ENCODE data around the gene CDO1.

The CDO1 gene

DNA sequence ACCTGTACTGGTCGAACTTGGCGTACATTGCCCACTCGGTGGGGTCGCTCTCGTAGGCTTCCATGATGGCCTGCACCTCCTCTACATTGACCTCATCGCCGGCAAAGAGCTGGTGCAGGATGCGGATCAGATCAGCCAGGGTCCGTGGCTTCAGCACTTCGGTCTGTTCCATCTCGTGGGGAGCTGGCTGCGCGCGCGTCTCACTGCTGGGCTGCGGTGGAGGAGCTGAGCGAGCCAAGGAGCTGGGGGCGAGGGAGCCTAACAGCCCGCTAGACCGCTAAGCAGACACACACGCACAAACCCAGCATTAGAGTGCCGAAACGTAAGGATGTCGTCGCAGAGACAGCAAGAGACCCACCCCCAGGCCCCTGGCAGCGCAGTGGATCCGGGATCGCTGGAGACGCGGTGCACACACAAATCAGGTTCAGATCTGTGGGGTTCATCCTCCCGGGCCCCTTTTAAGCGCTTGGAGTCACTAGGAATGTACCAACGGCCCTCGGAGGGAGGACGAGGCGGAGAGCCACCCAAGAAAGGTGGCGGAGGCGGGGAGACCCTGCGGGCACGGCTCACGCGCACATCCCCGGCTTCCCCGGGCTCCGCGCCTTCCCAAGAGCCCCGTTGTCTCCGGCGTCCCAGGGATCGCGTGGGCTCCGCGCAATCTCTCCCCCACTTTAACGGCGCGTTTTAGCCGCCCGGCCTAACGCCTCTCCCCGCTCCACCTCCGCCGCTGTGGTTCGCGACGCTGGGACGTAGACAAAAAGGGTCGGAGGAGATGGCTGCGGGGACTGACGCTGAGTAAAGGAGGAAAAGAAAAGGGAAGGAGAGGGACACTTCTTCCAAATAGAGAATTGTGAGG, at the start of gene CDO1:
Gene CDO1 (minus strand): TSS at position 434 of the 856 bp plus-strand sequence. CDS start 262 bp downstream, at position 172.
- DNase-seq, result no peak

DNA sequence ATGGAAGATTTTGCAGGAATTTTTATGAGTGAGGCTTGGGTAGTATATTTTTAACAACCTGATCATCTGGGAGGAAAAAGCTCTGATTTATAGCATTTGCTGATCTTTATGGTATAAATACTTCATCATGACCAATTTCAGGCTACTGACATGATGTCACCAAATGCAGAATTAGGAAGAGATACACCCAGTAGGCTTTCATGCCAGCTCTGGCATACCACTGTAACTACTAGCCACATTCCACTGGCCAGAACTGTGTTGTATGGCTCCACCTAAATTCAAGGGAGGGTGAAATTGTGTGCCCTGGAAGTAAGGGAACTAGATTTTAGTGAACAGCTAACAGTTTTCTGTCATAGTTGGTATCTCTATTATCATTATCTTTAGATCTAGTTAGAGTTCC, 42.9 kb upstream of the CDO1 start:
- no peak for DNase-seq

DNA sequence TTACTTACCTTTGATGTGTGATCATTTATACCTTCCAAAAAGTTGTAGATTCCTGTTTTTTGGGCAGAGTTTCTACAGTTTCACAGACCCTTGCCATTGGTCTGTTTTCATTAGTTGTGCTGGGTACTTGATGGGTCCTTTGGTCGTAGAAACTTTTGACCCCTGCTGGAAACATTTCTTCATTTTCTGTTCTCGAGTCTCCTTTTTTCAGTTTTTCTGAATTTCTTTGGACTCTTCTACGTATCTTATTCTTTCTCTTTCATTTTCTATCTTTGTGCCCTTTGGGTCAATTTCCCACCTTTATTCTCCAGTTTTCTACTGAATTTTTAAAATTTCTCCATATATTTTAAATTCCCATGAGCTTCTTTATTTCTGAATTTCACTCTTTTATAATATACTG, 41.9 kb upstream of the CDO1 start:
- no peak for DNase-seq

DNA sequence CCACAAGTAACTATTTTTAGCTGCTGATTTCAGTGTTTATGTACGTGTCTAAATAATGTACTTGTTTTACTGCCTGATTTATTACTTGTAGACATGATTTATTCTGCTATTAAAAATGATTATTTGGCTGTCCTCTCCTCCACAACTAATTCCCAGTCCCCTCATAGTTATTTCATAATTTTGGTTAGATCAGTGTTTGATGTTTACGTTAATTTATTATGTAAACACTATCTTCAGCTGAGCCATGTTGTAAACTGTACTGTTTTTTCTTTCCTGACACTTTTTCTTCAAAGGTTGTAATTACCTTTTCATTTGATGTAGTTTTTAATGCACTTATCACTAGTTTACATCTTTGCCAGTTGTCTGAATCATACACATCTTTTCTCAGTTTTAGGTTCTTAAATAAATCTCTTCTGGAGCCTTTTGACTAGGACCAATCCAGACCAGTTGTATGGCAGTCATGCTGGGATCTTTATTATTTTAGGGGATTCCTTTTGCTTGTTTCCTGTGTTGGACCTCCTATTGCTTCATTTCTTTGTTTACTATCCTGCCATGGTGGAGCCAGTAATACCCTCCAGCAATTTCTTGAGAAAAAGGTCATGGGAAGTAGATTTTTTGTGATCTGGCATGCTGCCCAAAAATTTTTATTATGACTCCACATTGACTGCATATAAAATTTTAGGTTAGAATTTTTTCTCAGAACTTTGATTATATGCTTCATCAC, 41.3 kb upstream of the CDO1 start:
- no peak for DNase-seq

DNA sequence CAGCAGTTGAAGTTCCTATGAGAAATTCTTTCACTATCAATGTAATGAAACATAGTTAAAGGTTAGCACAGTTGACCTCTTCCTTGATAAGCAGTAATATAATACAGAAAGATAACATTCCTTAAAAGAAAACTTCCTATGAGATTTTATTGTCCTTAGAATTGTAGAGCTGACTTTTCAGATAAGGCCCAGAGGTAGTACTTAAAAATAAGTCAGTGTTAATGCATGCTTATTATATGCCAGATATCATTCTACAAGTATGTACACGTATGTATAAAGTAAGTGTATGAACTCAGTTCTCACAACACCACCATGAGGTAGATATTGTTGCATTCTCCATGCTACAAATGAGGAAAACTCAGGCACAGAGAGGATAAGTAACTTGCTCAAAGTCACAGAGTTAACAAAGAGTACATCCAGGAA, 40.6 kb upstream of the CDO1 start:
- no peak for DNase-seq

DNA sequence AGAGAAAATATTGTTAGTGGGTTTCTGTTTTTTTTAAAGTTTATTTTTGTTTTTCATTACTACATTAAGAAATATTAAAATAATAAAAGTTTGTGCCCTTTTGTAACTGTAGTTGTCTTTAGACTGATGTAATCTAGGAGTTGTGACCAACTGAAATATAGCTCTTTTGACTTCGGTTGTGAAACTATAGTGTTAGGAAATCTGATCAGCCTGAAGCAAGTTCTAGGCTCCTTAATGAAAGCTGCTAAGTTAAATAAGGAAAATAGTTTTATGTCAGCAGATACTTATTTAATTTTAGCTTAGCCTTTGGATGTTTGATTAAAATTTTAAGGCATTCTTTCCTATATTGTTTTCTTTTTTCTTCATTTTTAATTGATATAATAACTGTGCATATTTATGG, 39.5 kb upstream of the CDO1 start:
- no peak for DNase-seq

DNA sequence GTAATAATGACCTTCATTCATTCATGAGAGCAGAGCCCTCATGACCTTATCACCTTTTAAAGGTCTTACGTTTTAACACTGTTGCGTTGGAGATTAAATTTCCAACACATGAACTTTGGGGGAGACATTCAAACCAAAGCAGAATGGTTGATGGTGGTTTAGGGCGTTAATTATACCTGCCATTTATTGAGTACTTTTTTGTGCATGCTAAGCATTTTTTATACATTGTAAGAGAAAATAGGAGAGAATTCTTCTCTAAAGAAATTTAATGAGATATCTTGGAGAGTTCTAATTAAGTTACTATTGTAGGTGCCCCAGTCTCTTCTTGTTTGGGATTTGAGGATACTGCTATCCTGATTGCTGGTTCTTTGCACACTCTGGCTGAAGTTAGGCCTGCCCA, 37.7 kb upstream of the CDO1 start:
- no peak for DNase-seq

DNA sequence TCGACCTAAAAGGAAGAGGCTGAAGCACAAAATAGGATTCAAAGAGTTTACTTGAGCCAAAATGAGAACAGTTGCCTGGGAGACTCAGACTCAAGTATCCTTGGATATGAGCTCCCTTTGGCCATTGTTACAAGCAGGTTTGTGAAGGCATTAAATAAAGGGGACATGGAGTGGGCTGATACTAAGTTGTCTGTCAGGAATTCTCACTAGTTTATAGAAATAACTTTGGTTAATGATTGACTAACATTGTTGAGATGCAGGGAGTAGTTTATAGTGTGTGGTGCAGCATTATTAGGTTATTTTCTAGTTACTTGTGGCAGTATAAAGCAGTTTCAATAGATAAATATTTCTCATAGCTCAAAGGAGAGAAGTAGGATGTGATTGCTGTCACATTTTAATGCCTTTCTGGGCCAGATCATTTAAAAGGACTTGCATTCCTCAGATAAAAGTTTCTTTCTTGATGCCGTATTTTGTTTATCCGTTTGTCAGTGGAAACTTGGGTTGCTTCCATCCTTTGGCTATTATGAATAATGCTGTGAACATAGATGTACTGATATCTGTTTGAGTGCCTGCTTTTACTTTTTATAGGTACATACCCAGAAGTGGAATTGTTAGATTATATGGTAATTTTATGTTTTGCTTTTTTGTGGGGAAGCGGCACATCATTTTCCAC, 34.4 kb upstream of the CDO1 start:
- DNase-seq, result no peak

DNA sequence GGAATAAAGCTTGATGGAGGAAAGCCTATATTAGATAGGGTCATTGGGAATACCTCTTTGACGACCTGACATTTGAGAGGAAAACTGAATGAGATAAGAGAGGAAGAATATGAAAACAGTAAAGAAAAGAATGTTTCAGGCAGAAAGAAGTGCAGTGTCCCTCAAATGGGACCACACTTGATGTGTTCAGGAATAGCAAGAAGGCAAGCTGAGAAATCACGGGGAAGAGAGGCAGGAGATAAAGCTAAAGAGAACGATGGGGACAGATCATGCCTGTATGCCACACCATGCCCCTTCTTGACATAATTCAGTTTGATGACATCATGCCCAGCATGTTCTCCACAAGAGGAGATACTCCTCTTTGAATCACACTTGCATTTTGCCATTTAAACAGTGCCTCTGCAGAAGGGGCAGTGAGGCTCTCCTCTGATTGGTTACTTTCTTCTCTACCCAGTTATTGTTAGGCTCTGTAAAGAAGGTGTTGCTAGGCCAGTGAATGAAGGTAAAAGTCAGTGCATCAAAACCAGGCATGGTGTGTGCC, 32.9 kb upstream of the CDO1 start:
- DNase-seq, result no peak

DNA sequence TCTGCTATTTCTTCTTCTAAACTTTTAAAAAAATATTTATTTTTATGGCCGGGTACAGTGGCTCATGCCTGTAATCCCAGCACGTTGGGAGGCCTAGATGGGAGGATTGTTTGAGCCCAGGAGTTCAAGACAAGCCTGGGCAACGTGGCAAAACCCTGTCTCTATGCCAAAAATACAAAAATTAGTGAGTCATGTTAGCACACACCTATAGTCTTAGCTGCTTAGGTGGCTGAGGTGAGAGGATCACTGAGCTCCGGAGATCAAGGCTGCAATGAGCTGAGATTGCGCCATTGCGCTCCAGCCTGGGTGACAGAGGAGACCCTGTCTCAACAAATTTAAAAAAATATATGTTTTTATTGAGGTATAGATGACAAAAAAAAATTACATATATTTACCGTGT, 30.8 kb upstream of the CDO1 start:
- no peak for DNase-seq

DNA sequence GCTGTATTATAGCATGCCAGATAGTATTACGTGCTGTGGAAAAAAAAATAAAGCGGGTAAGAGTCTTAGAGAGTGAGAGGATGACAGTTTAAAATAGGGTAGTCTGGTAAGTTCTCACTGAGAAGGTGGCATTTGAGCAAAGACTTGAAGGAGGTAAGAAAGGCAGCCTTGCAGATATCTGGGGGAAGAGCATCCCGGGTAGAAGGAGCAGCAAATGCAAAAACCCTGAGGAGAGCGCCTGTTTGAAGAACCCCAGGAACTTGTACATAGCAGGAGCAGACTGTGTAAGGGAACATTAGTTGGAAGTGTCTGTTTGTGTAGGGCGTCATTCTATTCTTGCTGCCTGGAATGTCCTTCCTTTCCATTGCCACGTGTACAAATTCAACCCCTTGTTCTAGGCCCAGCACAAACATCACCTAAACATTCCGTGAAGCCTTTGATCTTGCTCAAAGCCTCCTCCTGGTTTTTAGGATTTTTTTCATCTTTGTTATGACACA, 27.9 kb upstream of the CDO1 start:
- no peak for DNase-seq

DNA sequence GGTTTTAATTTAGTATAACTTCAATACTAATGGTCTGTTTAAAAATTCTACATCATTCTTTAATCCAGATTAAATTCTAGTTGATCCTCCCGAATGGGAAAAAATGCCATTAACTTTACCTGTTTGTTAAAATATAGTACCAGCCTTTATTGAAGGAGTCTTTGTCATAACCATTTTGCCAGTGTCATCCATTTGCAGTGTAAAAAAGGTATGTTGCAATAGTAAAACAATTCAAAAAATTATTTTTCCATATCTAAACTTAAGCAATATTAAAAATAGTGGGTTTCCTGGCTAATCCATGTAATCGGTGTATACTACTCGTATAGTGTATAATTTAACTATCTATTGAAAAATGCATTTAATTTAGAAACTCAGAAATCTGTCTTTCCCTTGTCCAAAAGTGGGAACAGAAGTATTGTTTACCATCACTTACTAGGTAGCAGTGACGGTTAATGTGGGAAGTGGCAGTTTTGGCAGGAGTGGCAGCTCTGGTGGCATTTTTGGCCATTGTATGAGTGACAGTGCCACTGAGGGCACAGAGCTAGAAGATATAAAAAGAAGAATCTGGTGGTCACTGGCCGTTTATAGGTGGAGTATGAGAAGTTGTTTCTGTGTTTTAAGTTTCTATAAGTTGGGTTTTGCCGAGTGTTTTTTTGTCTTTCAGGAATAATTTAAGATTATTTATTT, 27.1 kb upstream of the CDO1 start:
- DNase-seq, result no peak

DNA sequence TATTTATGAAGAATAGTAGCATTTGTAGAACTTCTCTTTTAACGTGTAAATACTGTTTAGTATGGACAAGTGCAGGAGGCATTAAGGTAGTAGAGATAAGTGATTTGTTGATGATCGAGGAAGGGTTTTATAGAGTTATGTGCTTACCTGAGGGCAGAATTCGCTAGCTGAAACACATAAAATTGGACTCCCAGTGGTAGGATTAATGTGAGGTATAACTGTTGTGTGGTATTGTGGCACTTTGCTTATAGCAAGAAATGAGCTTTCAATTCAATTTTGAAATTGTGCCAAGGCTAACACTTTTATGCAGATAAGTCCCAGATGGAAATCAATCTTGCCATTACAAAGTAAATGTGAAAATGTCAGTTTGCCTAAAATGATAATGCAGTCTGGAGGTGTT, 26.5 kb upstream of the CDO1 start:
- no peak for DNase-seq

DNA sequence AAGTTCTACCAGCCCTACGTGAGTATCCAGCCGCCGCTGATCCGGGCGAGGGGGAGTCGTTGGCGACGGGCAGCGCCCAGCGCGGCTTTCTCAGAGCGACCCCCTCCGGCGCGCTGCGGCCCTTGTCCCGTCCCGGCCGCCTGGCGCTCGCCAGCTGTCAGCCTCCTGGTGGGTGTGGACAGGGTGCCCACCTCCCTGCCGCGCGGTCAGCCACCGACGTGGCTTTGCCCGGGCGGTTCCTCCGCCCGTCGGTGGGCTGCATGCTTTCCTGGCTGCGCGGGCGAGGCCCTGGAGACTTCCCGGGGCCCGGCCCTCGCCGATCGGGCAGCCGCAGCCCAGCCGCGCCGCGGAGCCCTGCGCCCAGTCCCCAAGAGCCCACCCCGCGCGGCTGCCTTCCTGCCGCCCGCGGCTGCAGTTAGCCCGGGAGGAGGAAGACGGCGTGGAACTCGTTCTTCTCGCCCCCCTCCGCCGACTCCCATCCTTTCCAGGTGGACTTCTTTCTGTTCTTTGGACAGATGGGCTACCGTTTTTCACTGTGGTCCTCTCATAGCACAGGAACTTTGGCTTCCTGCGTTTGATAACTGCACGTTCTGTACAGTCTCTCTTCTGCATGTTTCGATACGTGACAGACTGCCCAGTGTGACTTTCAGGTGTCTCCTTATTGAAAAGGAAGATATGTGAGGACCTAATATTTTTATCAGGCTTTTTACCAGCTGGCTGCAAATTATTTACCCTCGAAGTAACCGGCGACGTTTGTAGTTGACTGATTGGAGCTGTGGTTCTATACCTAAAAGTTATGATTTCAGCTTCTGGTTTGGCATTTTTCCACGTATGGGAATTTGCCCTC, 25.9 kb upstream of the CDO1 start:
- no peak for DNase-seq

DNA sequence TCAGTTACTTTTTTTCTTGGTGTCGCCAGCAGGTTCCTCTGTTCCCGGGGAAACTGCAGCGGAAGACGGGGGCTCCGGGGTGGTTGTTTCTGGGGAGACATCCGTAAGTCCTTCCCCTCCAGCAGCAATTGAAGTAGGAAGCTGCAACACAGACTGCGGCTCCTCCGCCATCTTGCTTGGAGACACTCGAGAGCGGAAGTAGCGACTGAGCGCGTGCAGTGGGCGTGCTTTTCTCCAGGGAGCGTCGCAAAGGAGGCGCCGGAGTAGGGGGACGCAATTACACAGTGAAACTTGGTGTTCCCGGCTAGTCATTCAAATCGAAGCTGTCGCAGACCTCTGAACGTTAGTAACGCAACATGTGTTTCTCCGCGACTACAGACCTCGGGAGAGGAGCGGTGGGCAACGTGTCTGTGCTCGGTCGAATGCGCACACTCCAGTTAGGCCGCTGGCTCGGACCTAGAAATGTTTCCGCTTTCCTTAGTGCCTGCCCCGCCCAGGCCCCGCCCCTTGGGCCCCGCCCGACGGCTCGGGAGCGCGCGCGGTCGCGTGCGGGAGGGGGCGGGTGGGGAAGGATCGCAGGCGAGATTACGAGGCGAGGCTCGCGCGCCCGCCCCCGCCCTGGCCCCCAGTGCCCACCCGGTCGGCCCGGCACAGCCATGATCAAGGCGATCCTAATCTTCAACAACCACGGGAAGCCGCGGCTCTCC, 25.1 kb upstream of the CDO1 start, which contains the start of the genes AP3S1 and ATG12:
Gene AP3S1 (plus strand): TSS at position 554 of the 707 bp plus-strand sequence. CDS start 103 bp downstream, at position 657.
Gene ATG12 (minus strand): TSS at position 184 of the 707 bp plus-strand sequence. CDS start 13 bp downstream, at position 171.
- DNase-seq, result peak; percentile 73

DNA sequence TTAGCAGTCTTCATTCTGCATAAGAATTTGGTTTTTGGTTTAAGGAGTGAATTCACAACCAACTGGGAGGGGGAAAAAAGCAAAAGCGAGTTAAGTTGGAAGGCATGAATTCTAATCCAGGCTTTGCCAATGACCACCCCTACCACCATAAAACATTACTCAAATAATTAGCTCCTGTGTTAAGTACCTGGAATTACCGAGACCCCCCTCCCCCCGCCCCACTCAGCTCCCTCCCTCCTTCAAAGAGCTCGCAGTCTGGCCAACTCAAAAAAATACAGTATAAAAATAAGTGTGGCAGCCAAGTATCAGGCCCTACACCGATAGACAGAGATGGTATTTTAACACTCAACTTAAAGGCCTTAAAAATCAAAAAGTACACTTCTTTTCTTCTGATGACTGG, 24.4 kb upstream of the CDO1 start:
- no peak for DNase-seq

DNA sequence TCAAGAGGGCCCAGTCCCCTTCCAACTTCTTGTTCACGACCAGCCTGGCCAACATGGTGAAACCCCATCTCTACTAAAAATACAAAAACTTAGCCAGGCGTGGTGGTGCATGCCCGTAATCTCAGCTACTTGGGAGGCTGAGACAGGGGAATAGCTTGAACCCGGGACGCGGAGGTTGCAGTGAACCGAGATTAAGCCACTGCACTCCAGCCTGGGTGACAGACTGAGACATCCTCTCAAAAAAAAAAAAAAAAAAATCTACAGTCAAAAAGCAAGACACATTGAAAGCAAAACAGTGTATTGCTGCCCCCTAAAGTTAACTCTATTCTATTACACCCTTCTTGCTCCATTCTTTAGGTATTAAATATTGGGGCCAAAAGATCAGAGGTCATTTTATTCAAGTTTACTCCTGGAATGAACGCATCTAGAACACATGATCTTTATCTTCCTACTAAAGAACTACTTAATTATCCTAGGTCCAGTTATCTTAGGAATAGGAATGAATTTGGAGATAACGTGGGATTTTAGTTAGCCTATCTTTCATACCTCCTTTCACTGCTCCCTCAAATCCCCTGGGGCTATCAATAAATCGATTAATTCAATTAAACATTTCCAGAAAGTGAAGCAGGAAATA, 22.5 kb upstream of the CDO1 start:
- no peak for DNase-seq

DNA sequence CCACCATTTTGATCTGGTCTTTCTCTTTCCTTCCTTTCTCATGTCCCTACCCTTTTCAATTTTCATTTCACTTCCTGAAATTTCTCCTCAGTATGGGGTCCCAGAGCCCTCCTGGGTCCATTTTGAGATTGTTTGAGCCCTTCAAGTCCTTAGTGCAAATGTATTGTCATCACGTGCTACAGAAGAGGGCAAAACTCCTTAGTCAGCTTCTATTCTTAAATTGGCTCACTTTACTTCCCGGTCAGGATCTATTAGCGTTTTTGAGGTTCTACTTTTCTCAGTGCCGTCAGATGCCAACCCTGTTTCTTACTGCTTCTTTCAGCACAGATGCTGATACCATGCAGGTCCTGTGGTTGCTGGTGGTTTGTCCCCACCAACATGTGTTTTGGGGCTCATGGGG, 19.0 kb upstream of the CDO1 start:
- DNase-seq, result no peak

DNA sequence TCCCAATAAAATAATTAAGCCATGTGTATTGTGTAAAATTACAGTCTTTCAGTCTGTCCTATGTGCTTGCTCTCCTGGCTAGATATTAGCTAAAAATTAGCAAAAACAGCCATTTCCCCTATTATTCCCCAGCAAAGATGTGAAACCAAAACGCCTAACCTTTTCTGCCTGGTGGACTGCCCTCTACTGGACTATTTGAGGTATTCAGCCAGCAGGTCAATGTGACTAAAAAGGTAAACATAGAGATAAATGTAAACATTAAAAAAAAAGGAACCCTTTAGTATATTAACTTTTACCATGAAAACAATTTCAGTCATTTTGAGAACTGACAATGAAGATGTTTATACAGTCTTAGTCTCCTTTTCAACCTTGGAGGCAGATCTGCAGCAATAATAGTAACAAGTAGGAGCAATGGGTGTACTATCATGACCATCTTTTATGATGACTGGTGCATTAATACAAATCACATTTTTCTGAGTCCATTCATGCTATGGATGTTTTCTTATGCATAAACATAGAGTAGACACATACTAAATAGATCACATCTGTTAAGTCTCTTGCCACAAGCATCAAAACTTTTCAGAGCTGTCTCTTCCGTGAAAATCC, 14.8 kb upstream of the CDO1 start:
- no peak for DNase-seq

DNA sequence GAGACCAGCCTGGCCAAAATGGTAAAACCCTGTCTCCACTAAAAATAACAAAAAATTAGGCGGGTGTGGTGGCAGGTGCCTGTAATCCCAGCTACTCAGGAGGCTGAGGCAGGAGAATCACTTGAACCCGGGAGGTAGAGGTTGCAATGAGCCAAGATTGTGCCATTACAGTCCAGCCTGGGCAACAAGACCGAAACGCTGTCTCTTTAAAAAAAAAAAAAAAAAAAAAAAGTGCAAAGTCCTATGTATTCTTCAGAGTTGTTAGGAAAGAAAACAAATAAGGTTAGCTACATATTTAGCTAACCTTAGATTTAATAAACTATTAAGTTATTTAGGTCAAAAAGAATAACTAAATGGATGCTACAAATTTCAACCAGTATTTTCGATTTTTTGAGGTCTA, 13.5 kb upstream of the CDO1 start:
- no peak for DNase-seq

All from NCI-H1048 (cell line).